Suprapubic skin (tissue), 4 donors: ENCODE measurements around the gene CCNG1.

Experiments used
- POLR2A ChIP-seq, 2 donors: fragments of 450-650 bp; IDR thresholded peaks; one replicate each; pipeline ENCODE4 v1.6.1; 2017; ENCODE audit warnings: antibody characterized with exemption in 2 of 2, mild to moderate bottlenecking in 2 of 2, moderate library complexity in 2 of 2
- POLR2AphosphoS5 ChIP-seq, 3 donors: sonication (generic); formaldehyde crosslinking; IDR thresholded peaks; one replicate each; pipeline ENCODE4 v1.6.1; 2017; ENCODE audit warnings: antibody characterized with exemption in 3 of 3
- TF ChIP-seq, protein P1 (sequence below), 2 donors: fragments of 200-600 bp in 1 of 2; fragments of 450-650 bp in 1 of 2; sonication (generic) in 1 of 2; IDR thresholded peaks; one replicate each; pipeline ENCODE4 v1.5.1; 2016 to 2019; ENCODE audit warnings: antibody characterized with exemption in 2 of 2, mild to moderate bottlenecking in 1 of 2, moderate library complexity in 1 of 2

- TF ChIP-seq, protein P1, sequence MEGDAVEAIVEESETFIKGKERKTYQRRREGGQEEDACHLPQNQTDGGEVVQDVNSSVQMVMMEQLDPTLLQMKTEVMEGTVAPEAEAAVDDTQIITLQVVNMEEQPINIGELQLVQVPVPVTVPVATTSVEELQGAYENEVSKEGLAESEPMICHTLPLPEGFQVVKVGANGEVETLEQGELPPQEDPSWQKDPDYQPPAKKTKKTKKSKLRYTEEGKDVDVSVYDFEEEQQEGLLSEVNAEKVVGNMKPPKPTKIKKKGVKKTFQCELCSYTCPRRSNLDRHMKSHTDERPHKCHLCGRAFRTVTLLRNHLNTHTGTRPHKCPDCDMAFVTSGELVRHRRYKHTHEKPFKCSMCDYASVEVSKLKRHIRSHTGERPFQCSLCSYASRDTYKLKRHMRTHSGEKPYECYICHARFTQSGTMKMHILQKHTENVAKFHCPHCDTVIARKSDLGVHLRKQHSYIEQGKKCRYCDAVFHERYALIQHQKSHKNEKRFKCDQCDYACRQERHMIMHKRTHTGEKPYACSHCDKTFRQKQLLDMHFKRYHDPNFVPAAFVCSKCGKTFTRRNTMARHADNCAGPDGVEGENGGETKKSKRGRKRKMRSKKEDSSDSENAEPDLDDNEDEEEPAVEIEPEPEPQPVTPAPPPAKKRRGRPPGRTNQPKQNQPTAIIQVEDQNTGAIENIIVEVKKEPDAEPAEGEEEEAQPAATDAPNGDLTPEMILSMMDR (IDR thresholded peaks at IDR 0.05), result no peak
- TF ChIP-seq POLR2A (IDR thresholded peaks at IDR 0.05) (no peak), POLR2AphosphoS5 (IDR thresholded peaks at IDR 0.05) (no peak)
Measured at GRCh38 chr5:163424836-163425235, 12.6 kb upstream of the CCNG1 start.
